Mesenchymal stem cell (in vitro differentiated cells and primary cell): ENCODE measurements around the gene TMEM63A.

ENCODE experiments used
- DNase-seq: peaks from one replicate; pipeline ENCODE4 v3.0.0-alpha.2; 2013
- H2AFZ ChIP-seq: one replicate; pipeline ENCODE4 v1.6.1; 2013; ENCODE audit warnings: low read depth, mild to moderate bottlenecking, control low read depth, inconsistent platforms, low read length, moderate library complexity
- H2AK5ac ChIP-seq: 2 replicates; pipeline ENCODE4 v1.6.1; 2013; ENCODE audit warnings: low read length, moderate library complexity, mild to moderate bottlenecking, inconsistent platforms; ENCODE audit not compliant: severe bottlenecking
- H2BK120ac ChIP-seq: one replicate; pipeline ENCODE4 v1.6.1; 2013; ENCODE audit warnings: low read depth, mild to moderate bottlenecking, inconsistent platforms, low read length, moderate library complexity
- H2BK12ac ChIP-seq, 2 experiments: one replicate each; pipeline ENCODE4 v1.6.1; 2013; ENCODE audit warnings: inconsistent platforms in 2 of 2, low read length in 2 of 2, mild to moderate bottlenecking in 2 of 2, moderate library complexity in 2 of 2, control low read depth in 1 of 2
- H2BK15ac ChIP-seq: one replicate; pipeline ENCODE4 v1.6.1; 2013; ENCODE audit warnings: mild to moderate bottlenecking, low read depth, inconsistent platforms; ENCODE audit not compliant: poor library complexity, severe bottlenecking
- H2BK5ac ChIP-seq: 2 replicates; pipeline ENCODE4 v1.6.1; 2013; ENCODE audit warnings: low read depth, mild to moderate bottlenecking, low read length, control low read depth, inconsistent platforms; ENCODE audit not compliant: poor library complexity, severe bottlenecking
- H3K14ac ChIP-seq, 2 experiments: one replicate each; pipeline ENCODE4 v1.6.1; 2013; ENCODE audit warnings: inconsistent platforms in 2 of 2, low read length in 2 of 2, control low read depth in 1 of 2, mild to moderate bottlenecking in 1 of 2, moderate library complexity in 1 of 2
- H3K18ac ChIP-seq, 2 experiments: one replicate each; pipeline ENCODE4 v1.6.1; 2013; ENCODE audit warnings: inconsistent platforms in 2 of 2, low read length in 2 of 2, control low read depth in 1 of 2, low read depth in 1 of 2, mild to moderate bottlenecking in 1 of 2
- H3K23ac ChIP-seq, 2 experiments: one replicate each; pipeline ENCODE4 v1.6.1; 2013; ENCODE audit warnings: inconsistent platforms in 2 of 2, low read length in 2 of 2, mild to moderate bottlenecking in 2 of 2, moderate library complexity in 2 of 2, control low read depth in 1 of 2
- H3K27ac ChIP-seq: 2 replicates; pipeline ENCODE4 v1.5.1; 2013; ENCODE audit warnings: mild to moderate bottlenecking, moderate library complexity, low read length, control low read depth, inconsistent platforms; ENCODE audit not compliant: poor library complexity, severe bottlenecking
- H3K27me3 ChIP-seq, 2 experiments: 2 replicates each; pipeline versions ENCODE4 v1.6.1 to v1.7.0; 2013; ENCODE audit warnings: low read length in 2 of 2, mild to moderate bottlenecking in 2 of 2, moderate library complexity in 2 of 2, control low read depth in 1 of 2, inconsistent platforms in 1 of 2; ENCODE audit not compliant: control insufficient read depth in 1 of 2, insufficient read depth in 1 of 2
- H3K36me3 ChIP-seq, 2 experiments: 2 replicates each; pipeline versions ENCODE4 v1.6.1 to v1.7.0; 2013; ENCODE audit warnings: low read length in 2 of 2, control low read depth in 1 of 2, inconsistent platforms in 1 of 2, low read depth in 1 of 2, mild to moderate bottlenecking in 1 of 2; ENCODE audit not compliant: insufficient read depth in 2 of 2, control insufficient read depth in 1 of 2
- H3K4ac ChIP-seq, 2 experiments: one replicate each; pipeline ENCODE4 v1.6.1; 2013; ENCODE audit warnings: inconsistent platforms in 2 of 2, low read length in 2 of 2, mild to moderate bottlenecking in 2 of 2, moderate library complexity in 2 of 2, control low read depth in 1 of 2, low read depth in 1 of 2
- H3K4me1 ChIP-seq: 2 replicates; pipeline ENCODE4 v1.6.1; 2013; ENCODE audit warnings: low read depth, low read length, control low read depth; ENCODE audit not compliant: control insufficient read depth, insufficient read depth
- H3K4me2 ChIP-seq: 2 replicates; pipeline ENCODE4 v1.6.1; 2013; ENCODE audit warnings: low read length, mild to moderate bottlenecking, inconsistent platforms; ENCODE audit not compliant: poor library complexity, severe bottlenecking
- H3K4me3 ChIP-seq, 2 experiments: 2 replicates each; pipeline versions ENCODE4 v1.5.1 to v1.7.0; 2013; ENCODE audit warnings: low read length in 2 of 2, mild to moderate bottlenecking in 2 of 2, control low read depth in 1 of 2, low read depth in 1 of 2; ENCODE audit not compliant: insufficient read depth in 1 of 2
- H3K79me1 ChIP-seq: replicated peaks from 2 replicates; pipeline ENCODE4 v1.6.1; 2013; ENCODE audit warnings: mild to moderate bottlenecking, control low read depth, low read length, inconsistent platforms; ENCODE audit not compliant: poor library complexity, severe bottlenecking
- H3K9ac ChIP-seq: 2 replicates; pipeline ENCODE4 v1.7.0; 2013; ENCODE audit warnings: mild to moderate bottlenecking, low read length, moderate library complexity
- H3K9me3 ChIP-seq: 2 replicates; pipeline ENCODE4 v1.7.0; 2013; ENCODE audit warnings: mild to moderate bottlenecking, low read length; ENCODE audit not compliant: control insufficient read depth
- H4K8ac ChIP-seq: one replicate; pipeline ENCODE4 v1.6.1; 2013; ENCODE audit warnings: inconsistent platforms, mild to moderate bottlenecking, low read length, moderate library complexity
- H4K91ac ChIP-seq: one replicate; pipeline ENCODE4 v1.6.1; 2013; ENCODE audit warnings: mild to moderate bottlenecking, low read length, inconsistent platforms
- WGBS: methylation state at CpG from one replicate; pipeline ENCODE4 v1.1.7; 2013; ENCODE audit warnings: mixed read lengths; 5-methylcytosine and 5-hydroxymethylcytosine counted together

The TMEM63A gene

GRCh38 chr1:225872075-225872430 is 10.1 kb downstream of the TMEM63A start:
- Histone ChIP-seq H3K18ac (no peak overlapping the region), H3K4me2 (no peak overlapping the region), H3K27ac (no peak overlapping the region), H3K9ac (no peak overlapping the region), H2AFZ (no peak overlapping the region), H2BK12ac (no peak overlapping the region), H3K23ac (no peak overlapping the region), H3K36me3 (peaks cover 44 to 82% of the 10 kb centered on the region in 2 experiments), H3K14ac (no peak overlapping the region), H2BK5ac (no peak overlapping the region), H3K4ac (no peak overlapping the region), H4K8ac (no peak overlapping the region), H3K9me3 (no peaks in the 10 kb centered on the region), H2AK5ac (no peak overlapping the region), H4K91ac (no peak overlapping the region), H3K79me1 (peaks cover 5% of the 10 kb centered on the region), H3K4me1 (peaks cover 13% of the 10 kb centered on the region), H3K27me3 (no peaks in the 10 kb centered on the region), H2BK15ac (no peak overlapping the region), H3K4me3 (no peak overlapping the region), H2BK120ac (no peak overlapping the region)
- no peak for DNase-seq
- WGBS = 100% methylated on average over 1 of the region's 3 CpGs

- no peak overlapping the region for H2BK12ac ChIP-seq
- H3K23ac ChIP-seq = peak overlapping the region in 1 of 2 experiments; percentile 36
- H3K4me1 ChIP-seq = peaks cover 15% of the 10 kb centered on the region
- no peak overlapping the region for H4K91ac ChIP-seq
- DNase-seq = no peak
- H2BK15ac ChIP-seq = no peak overlapping the region
- H3K4me3 ChIP-seq = no peak overlapping the region
- H3K18ac ChIP-seq = no peak overlapping the region
- H3K9me3 ChIP-seq = no peaks in the 10 kb centered on the region
- no peak overlapping the region for H2AK5ac ChIP-seq
- no peak overlapping the region for H3K4me2 ChIP-seq
- H2BK120ac ChIP-seq = no peak overlapping the region
- WGBS = 92% methylated on average over 8 of the region's 11 CpGs
- H3K27ac ChIP-seq = no peak overlapping the region
- H2BK5ac ChIP-seq = no peak overlapping the region
- no peak overlapping the region for H3K9ac ChIP-seq
- no peak overlapping the region for H3K4ac ChIP-seq
- no peak overlapping the region for H3K14ac ChIP-seq
- H3K79me1 ChIP-seq = peaks cover 5% of the 10 kb centered on the region
- peaks cover 45 to 83% of the 10 kb centered on the region in 2 experiments for H3K36me3 ChIP-seq
- H2AFZ ChIP-seq = no peak overlapping the region
- H4K8ac ChIP-seq = no peak overlapping the region
- no peaks in the 10 kb centered on the region for H3K27me3 ChIP-seq
Observed at GRCh38 chr1:225871359-225872074, 10.7 kb downstream of the TMEM63A start.

GRCh38 chr1:225870911-225871310 is 11.3 kb downstream of the TMEM63A start:
- Histone ChIP-seq H3K18ac (no peak overlapping the region), H3K4me3 (no peak overlapping the region)

GRCh38 chr1:225868631-225869330 is 13.4 kb downstream of the TMEM63A start:
- Histone ChIP-seq H3K4me3 (no peak overlapping the region), H2BK120ac (no peak overlapping the region), H3K36me3 (peaks cover 49 to 84% of the 10 kb centered on the region in 2 experiments), H3K4me2 (no peak overlapping the region), H3K14ac (no peak overlapping the region), H3K18ac (no peak overlapping the region), H3K79me1 (no peaks in the 10 kb centered on the region), H3K23ac (no peak overlapping the region), H2BK15ac (no peak overlapping the region), H4K91ac (no peak overlapping the region), H2BK12ac (no peak overlapping the region), H3K27me3 (no peaks in the 10 kb centered on the region), H3K9me3 (no peaks in the 10 kb centered on the region), H2BK5ac (no peak overlapping the region), H3K9ac (no peak overlapping the region), H3K4me1 (peaks cover 25% of the 10 kb centered on the region), H4K8ac (no peak overlapping the region), H3K4ac (no peak overlapping the region), H2AFZ (no peak overlapping the region), H3K27ac (no peak overlapping the region), H2AK5ac (no peak overlapping the region)
- 83% methylated on average over 7 of the region's 8 CpGs for WGBS
- DNase-seq = no peak

More at GRCh38 chr1:225870911-225871310, 11.3 kb downstream of the TMEM63A start:
- no peak overlapping the region for H3K14ac ChIP-seq
- DNase-seq = no peak
- H2AFZ ChIP-seq = no peak overlapping the region
- no peaks in the 10 kb centered on the region for H3K9me3 ChIP-seq
- 82% methylated on average over 3 of the region's 3 CpGs for WGBS
- peaks cover 2% of the 10 kb centered on the region for H3K79me1 ChIP-seq
- H2BK120ac ChIP-seq = no peak overlapping the region
- no peak overlapping the region for H2AK5ac ChIP-seq
- no peak overlapping the region for H4K8ac ChIP-seq
- no peak overlapping the region for H2BK15ac ChIP-seq
- no peak overlapping the region for H3K4ac ChIP-seq
- H3K4me2 ChIP-seq = no peak overlapping the region
- H3K36me3 ChIP-seq = peaks cover 47 to 83% of the 10 kb centered on the region in 2 experiments
- H3K9ac ChIP-seq = no peak overlapping the region
- H2BK12ac ChIP-seq = no peak overlapping the region
- H3K27me3 ChIP-seq = no peaks in the 10 kb centered on the region
- H3K23ac ChIP-seq = no peak overlapping the region
- H3K27ac ChIP-seq = no peak overlapping the region
- peaks cover 17% of the 10 kb centered on the region for H3K4me1 ChIP-seq
- no peak overlapping the region for H4K91ac ChIP-seq
- no peak overlapping the region for H2BK5ac ChIP-seq
